Measurements from ENCODE around the gene CDK15.

DNA sequence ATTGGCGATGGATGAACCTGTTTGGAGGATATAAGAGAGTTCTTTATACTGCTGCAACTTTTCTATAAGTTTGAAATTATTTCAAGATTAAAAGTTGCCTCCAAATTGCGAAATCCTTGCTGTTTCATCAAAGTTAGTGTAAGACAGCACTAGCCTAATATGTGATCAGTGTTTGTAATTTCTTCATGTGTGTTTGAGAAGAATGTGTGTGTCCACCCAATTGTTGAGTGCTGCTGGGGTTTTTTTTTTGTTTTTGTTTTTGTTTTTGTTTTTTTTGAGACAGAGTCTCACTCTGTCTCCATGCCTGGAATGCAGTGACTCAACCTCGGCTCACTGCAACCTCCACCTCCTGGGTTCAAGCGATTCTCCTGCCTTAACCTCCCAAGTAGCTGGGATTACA is 33.4 kb downstream of the CDK15 start:
- TF ChIP-seq, protein P1, sequence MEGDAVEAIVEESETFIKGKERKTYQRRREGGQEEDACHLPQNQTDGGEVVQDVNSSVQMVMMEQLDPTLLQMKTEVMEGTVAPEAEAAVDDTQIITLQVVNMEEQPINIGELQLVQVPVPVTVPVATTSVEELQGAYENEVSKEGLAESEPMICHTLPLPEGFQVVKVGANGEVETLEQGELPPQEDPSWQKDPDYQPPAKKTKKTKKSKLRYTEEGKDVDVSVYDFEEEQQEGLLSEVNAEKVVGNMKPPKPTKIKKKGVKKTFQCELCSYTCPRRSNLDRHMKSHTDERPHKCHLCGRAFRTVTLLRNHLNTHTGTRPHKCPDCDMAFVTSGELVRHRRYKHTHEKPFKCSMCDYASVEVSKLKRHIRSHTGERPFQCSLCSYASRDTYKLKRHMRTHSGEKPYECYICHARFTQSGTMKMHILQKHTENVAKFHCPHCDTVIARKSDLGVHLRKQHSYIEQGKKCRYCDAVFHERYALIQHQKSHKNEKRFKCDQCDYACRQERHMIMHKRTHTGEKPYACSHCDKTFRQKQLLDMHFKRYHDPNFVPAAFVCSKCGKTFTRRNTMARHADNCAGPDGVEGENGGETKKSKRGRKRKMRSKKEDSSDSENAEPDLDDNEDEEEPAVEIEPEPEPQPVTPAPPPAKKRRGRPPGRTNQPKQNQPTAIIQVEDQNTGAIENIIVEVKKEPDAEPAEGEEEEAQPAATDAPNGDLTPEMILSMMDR (IDR thresholded peaks at IDR 0.05), result no peak
- TF ChIP-seq POLR2AphosphoS5 (IDR thresholded peaks at IDR 0.05), result no peak
